Fibroblast of mammary gland (primary cell): ENCODE measurements around the gene SLC7A6.
A peak's percentile ranks its signal among the peaks of the same experiment; 100 is the strongest.

Experiments
- DNase-seq: peaks from one replicate; pipeline ENCODE4 v3.0.0-alpha.2; 2010; ENCODE audit warnings: low read depth
- H3K4me3 ChIP-seq: 2 replicates; pipeline ENCODE4 v1.5.1; 2011; ENCODE audit warnings: low read depth, mild to moderate bottlenecking, low read length, moderate library complexity; ENCODE audit not compliant: control insufficient read depth
- CTCF ChIP-seq: conservative IDR thresholded peaks from 2 replicates; pipeline ENCODE4 v1.5.1; 2011; ENCODE audit warnings: low read depth, low read length, inconsistent platforms; ENCODE audit not compliant: control insufficient read depth, insufficient read depth

Gene SLC7A6

GRCh38 chr16:68223072-68223471 lies 41.3 kb upstream of the SLC7A6 start:
- DNase-seq = no peak
- TF ChIP-seq CTCF = no peak
- H3K4me3 ChIP-seq = no peak overlapping the region

- H3K4me3 ChIP-seq = no peak overlapping the region
- TF ChIP-seq CTCF = no peak
- no peak for DNase-seq
Measured at GRCh38 chr16:68226116-68226515, 38.2 kb upstream of the SLC7A6 start.

GRCh38 chr16:68227183-68227793 lies 37.0 kb upstream of the SLC7A6 start:
- DNase-seq = no peak
- H3K4me3 ChIP-seq = no peak overlapping the region
- TF ChIP-seq CTCF = no peak

- TF ChIP-seq CTCF = no peak
- no peak for DNase-seq
Measured at GRCh38 chr16:68227850-68228553, 36.3 kb upstream of the SLC7A6 start.

GRCh38 chr16:68228652-68229051 lies 35.7 kb upstream of the SLC7A6 start:
- no peak overlapping the region for H3K4me3 ChIP-seq
- no peak for DNase-seq
- TF ChIP-seq CTCF = no peak

More at GRCh38 chr16:68227850-68228553, 36.3 kb upstream of the SLC7A6 start:
- no peak overlapping the region for H3K4me3 ChIP-seq

GRCh38 chr16:68229431-68230175 lies 34.7 kb upstream of the SLC7A6 start:
- TF ChIP-seq CTCF = peak; percentile 92
- no peak overlapping the region for H3K4me3 ChIP-seq
- peak; percentile 65 for DNase-seq
